ENCODE results near the gene HSFX4.

DNA sequence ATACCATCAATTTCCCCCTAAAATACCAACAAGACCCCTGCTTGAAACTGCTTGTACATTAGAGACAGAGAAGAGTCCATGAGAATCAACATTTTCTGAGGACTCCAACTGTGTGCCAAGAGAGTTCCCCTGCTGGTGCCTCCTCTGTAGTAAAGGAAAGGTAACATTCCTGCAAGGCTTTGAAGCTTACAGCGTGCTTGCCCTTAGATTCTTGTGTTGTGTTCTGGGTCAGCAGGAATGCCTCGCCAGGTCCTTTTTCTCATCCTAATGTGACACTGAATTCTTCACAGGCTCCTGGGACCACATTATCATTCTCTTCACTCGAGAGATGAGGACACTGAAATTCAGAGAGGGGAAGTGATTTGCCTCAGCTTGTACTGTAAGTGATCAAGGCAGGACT is 18.6 kb downstream of the HSFX4 start:
- TF ChIP-seq, protein P1, sequence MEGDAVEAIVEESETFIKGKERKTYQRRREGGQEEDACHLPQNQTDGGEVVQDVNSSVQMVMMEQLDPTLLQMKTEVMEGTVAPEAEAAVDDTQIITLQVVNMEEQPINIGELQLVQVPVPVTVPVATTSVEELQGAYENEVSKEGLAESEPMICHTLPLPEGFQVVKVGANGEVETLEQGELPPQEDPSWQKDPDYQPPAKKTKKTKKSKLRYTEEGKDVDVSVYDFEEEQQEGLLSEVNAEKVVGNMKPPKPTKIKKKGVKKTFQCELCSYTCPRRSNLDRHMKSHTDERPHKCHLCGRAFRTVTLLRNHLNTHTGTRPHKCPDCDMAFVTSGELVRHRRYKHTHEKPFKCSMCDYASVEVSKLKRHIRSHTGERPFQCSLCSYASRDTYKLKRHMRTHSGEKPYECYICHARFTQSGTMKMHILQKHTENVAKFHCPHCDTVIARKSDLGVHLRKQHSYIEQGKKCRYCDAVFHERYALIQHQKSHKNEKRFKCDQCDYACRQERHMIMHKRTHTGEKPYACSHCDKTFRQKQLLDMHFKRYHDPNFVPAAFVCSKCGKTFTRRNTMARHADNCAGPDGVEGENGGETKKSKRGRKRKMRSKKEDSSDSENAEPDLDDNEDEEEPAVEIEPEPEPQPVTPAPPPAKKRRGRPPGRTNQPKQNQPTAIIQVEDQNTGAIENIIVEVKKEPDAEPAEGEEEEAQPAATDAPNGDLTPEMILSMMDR (IDR thresholded peaks at IDR 0.05): no peak
- no peak for TF ChIP-seq POLR2AphosphoS5 (IDR thresholded peaks at IDR 0.05)
